ENCODE measurements around the gene MOB3B.

Gene MOB3B

DNA sequence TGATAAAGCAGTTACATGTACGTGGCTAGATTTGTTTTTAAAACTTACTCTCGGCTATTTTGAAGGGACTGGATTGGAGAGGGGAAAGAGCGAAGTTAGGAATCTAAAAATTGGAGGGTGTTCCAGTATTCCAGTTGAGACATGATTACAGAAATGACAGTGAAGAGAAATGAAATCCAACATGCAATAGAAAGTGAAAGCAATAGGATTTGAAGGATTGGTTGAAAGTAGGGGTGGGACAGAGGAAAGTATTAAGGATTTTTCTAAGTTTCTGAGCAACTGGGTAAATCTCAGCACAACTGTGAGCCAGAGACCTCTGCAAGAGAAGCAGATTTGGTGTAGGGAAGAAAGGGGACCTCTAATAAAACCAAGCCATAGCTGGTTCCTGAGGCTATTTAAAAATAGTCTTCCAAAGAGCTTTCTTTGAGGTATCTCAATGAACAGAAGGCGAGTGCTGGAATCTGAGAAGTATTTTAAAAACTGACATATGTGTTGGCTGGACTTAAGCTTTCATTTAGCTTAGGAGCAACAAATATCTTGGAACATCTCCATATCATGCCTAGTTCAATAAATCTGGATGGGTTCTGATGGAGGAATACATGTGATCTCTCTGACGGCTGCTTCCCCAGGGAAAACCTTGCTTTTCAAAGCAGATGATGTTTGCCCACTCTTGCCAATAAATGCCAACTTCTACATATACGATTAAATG, 115.9 kb downstream of the MOB3B start:
- DNase-seq, result no peak

DNA sequence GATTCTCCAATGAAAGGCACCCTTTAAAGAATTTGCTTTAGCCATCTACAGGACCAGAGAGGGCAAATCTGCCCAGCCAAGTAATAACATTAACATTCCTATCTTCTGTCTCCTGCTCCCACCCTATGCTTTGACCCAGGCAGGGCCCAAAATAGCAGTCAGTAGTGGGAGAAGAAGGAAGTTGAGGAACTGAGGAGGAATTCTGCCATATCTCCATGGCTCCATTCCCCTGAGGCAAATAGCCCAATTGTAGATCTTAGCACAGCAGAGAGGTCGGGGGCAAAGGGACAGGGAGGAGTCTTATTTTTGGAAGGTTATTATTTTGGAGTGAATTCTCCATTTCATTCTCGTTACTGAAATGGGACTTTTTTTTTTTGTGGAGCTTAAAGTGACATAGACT, 116.7 kb downstream of the MOB3B start:
- no peak for DNase-seq

DNA sequence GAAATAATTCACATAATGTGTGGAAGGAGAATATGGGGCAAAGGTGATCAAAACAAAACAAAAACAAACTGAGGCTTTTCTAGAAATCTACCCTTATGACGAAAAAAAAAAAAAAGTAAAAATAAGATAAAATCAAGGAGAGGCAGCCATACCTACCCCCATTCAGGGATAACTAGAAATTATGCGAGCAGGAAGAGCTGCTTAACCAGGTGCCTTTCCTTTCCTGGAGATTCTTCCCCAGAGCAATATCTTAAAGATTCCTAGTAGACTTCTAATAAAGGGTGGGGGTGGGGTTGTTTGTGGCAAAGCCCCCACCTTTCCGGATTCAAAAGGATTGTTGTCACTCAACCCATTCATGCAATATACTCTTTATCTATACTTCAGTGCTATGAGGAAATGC, 117.5 kb downstream of the MOB3B start:
- no peak for DNase-seq

- no peak for DNase-seq
Observed at GRCh38 chr9:27408482-27408881, 121.1 kb downstream of the MOB3B start.

GRCh38 chr9:27408001-27408400, 121.6 kb downstream of the MOB3B start:
- DNase-seq, result no peak

- DNase-seq, result no peak
Observed at GRCh38 chr9:27407491-27407890, 122.1 kb downstream of the MOB3B start.

GRCh38 chr9:27404661-27405060, 125.0 kb downstream of the MOB3B start:
- DNase-seq, result no peak

DNA sequence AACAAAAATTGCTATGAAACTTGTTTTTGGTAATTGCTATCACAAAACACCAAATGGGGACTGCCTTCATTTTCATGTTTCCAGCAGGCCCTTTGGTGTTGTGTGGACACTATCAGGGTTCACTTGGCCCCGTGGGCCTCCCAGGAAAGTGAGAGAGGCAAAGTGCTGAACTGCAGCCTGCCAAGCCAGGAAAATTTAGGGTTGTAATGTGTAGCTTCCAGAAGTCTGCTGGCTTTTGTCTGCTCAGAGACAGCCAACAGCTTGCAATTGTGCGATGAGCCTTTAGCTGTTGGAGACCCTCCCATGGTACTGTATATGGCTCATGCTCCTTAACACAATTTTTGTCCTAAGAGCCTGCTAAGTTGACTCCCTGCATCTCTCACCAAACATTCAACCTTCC, 127.0 kb downstream of the MOB3B start:
- no peak for DNase-seq

GRCh38 chr9:27400334-27400880, 129.2 kb downstream of the MOB3B start:
- no peak for DNase-seq

GRCh38 chr9:27398982-27399653, 130.5 kb downstream of the MOB3B start:
- no peak for DNase-seq

- DNase-seq, result no peak
Observed at GRCh38 chr9:27396495-27396894, 133.1 kb downstream of the MOB3B start.

- DNase-seq, result no peak
Observed at GRCh38 chr9:27395484-27395921, 134.1 kb downstream of the MOB3B start.

- DNase-seq, result no peak
Observed at GRCh38 chr9:27394826-27395201, 134.8 kb downstream of the MOB3B start.

- DNase-seq, result no peak
Observed at GRCh38 chr9:27394154-27394825, 135.3 kb downstream of the MOB3B start.

DNA sequence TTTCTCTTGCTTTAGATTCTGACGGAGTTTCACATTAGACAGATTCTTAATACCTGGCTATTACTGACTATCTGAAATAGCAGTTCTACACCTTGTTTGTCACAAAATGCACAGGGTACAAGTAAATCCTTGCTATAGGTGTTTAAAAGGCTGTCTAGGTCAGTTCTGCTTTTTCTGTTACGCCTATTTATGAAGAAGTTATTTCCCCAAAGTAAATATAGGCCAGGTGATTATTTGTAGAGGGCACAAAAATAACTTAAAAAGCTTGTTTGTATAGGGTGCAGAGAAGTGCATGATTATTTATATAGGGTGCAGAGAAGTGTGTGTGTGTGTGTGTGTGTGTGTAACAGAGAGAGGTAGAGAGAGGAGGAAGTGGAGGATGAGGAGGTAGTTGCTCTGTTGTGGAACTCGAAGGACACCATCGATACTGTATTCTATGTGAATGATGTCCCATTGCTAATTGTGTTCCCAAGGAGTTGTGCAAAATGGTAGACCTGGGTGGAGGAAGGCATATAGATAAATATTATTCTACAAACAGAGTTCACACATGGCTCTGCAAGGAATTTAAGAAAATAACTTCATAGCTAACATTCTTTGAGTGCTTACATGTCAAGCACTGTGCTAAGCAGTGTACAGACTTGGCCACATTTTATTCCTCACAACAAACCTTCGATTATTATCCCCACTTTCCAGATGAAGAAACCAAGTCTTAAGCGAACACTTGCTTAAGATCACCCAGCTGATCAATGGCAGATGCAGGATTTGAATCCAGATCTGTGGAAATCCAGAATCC, 136.4 kb downstream of the MOB3B start:
- DNase-seq, result no peak

- DNase-seq, result no peak
Observed at GRCh38 chr9:27392451-27392850, 137.2 kb downstream of the MOB3B start.

DNA sequence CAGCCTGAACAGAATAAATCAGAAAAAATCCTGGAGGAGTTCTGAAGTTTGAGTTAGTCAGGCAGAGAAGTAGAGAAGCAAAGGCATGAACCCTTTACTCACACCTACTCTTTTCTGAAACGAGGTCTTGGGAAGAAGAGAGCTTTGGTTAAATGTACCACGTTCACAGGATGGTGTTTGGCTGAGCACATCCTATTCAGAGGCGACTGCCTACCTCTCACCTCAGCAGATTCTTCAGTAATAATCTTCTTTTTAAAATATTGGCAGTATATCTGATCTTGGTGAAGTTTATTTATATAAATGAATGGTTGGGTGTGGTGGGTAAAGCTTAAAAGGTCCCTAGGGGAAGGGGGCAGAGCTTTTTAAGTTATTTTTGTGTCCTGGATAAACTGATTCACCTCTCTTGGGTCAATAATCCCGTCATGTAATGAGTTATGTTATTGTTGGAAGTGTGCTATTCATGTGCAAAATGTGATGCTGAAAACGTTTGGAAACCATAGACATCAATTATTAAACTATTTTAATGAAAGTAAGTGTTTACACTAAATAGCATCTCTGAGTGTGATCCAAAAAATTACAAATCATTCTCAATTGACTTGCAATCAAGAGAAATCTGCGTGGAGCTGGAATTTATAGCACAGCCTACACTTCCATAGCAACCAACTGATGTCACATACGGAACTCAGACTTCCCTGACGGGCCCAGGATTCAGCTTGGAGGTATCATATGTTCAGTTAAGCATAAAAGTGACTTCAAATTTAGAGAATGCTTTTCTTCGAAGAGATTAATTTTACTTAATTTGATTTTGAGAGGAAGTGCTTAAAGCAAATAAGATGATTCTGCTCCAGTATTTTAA, 138.3 kb downstream of the MOB3B start:
- no peak for DNase-seq

- no peak for DNase-seq
Observed at GRCh38 chr9:27388150-27388549, 141.5 kb downstream of the MOB3B start.

DNA sequence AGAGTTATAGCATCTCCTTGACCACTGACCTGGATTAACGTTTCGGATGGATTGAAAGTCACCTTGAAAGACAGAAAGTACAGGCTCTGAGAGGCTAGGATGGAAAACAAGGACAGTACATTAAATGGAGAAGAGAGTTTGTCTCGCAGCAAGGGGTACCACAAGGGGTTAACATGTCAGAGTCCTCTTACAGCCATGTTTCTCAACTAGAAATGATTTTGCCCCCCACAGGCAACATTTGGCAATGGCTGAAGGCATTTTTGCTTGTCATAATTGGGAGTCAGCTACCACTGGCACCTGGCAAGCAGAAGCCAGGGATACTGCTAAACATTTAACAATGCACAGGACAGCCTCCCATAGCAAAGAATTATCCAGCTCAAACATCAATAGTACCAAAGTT, 141.9 kb downstream of the MOB3B start:
- no peak for DNase-seq

DNA sequence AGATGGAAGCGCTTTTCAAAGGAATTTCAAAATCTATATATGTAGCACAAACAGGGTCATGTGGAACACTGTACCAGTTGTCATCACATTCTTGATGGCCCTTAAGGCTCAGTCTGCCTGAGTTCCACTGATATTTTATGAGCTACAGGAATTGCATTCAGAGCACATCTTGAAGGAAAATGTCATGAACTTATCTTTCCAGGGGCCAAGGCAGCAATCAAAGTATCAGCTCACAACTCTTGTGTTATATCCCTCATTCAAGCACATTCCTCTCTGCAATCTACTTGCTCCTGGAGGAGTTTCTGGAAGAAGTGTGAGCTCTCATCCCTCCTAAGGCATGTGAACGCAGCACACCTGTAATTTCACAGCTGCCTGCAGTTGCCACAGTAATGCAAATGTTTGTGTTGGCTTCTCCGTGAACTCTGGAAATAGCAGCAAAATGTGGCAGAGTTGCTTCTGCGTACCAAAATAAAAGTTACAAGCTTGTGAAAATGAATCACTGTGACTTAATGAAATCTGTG, 143.0 kb downstream of the MOB3B start:
- no peak for DNase-seq

DNA sequence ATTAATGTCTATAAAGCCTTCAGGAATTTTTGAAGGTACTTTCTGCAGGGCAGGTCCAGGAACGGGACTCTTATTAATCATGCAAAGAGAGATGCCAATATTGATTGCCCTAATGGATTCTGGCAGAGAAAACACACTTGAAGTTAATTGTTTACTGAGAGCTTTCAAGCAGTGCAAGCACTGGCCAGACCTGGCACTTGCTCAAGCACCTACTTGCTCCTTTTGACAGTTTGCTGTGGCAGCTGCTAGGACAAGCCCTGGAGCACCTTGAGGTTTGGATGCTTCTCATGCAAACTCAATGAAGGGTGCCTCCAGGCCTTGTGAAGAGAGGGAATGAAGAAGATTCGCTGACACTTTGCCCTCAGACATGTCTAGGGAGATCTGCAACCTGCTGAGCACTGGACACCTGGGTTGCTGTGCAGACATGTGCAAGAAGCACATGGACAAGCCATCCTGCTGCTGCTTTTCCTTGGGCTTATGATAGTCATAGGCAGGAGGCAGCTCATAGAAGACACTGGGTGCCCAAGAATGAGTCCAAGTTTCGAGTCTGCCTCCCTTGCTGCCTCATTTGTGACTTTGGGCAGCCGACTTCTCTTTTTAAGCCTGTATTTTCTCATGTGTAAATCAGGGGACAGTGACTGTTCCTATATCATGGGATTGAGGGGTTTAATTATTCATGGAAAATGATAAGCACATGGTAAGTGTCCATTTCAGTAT, 143.8 kb downstream of the MOB3B start:
- DNase-seq, result no peak
